GM18858 (cell line): ENCODE measurements around the gene DENND1A.

Experiments
- ATAC-seq: cut with Tn5 transposase; IDR thresholded peaks from one replicate; pipeline ENCODE4 v1.9.1; 2021; ENCODE audit not compliant: unreplicated experiment

Gene DENND1A

DNA sequence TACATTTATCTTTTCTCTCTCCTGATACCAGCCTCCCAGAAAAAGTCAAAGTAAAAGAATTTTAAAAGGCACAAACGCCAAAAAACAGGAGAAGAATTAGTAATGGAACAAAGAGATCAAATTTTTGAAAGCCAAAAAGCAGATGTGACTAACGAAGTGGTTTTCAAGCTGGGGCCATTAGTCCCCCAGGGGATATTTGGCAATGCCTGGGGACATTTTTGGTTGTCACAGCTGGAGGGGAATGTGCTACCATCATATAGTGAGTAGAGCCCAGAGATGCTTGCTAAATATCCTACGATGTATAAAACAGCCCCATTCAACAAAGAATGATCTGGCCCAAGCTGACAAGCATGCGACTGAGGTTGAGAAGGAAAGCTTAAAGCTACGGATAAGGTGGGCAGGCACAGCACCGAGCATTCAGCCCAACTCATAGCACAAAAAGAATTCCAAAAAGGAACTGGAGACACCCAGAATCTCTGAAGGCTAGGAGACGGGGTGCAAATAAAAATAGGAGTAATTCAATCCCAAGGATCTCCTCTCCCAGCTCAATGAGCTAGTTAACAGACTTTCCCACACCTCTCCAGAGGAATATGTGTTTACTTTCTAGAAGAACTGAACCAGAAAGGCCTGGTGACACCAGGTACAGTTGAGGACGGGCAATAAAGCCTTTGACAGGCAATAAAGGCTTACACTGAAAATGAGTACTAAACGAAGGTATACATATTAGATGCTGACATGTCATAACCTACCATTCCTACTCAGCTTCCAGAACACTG is 269.0 kb downstream of the DENND1A start:
- no peak for ATAC-seq

DNA sequence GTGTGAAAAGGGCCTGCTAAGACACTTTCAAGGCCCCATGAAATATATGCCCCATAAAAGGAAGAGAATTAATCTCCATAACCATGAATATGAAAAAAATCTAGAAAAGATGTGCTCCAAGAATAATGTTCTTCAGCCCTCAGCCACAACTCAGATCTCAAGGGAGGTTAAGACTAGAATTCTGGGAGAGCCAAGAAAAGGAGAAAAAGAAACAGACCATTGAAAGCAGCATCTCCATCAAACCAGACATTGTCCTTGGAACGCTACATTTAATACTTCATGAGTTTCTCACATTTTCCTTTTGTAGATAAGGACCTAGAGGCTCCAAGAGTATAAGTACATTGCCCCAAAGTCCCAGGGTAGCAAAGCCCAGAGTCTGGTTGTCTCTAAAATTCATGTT is 270.6 kb downstream of the DENND1A start:
- ATAC-seq: no peak

DNA sequence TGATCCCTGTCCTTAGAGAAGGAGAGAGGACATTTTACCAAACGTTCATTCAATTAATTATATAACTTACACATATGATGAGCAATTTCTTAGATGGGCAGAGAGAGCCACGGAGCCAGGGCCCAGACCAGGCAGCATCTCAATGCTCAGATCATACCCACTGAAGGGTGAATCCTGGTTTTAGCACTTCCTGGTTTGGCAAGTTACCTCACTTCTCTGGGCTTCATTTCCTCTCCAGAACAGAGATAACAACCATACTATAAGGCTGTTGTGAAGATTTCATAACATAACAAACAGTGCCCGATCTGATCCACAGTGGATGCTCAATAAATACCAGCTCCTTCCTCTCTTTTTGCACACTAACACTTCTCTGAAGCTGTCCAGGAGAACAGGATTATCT is 271.1 kb downstream of the DENND1A start:
- ATAC-seq: no peak

DNA sequence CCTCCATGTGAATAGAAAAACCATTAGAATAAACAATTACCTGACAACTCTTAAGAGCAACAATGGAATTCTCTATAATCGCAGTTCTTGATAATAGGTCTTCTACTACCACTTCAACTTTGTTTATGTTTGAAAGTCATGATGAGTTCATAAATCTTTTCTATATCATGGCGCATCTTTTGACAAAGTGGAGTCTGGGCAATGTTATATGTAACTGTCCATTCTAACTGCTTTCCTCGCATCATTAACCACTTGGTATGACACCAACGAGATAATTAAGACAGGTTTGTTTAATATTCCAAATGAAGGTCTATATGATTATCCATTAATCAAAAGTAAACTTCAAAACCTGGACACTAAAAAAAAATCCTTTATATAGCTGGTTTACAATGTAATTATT is 272.0 kb downstream of the DENND1A start:
- ATAC-seq: no peak

DNA sequence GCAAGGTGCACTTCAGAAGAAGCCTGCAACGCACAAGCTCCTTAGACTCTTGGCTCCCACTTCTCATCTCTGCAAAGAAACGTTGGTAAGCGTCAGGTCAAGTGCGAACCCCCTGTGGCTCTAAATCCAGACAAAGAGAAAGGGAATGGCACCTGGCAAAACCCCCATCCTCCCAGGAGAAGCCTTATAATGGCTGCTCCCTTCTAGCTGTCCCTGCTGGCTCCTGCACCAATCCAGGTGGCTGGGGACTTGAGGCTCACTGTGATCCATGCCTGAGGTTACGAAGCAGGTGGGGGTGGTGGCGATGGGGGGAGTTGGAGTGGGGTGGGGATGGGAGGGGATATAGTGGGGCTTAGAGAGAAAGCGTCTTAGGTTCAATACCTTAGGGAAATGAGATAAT is 272.8 kb downstream of the DENND1A start:
- no peak for ATAC-seq

DNA sequence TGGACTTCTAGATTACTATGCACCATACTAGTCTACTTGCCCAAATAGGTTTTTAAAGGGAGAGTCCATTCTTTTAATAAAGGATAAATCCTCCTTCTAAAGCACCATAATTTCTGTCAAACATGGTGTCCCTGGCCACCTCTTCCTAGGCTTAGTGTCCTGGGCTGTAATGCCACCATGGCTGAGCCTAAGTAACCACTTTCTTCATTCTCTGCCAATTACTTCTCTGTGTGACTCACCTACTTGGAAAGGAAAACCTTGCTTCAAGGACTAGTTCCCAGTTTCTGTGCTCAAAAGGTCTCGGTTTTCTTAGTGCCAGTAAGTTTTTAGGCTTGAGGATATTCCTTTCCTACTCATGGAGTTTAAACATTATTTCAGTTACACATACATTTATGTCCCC is 273.4 kb downstream of the DENND1A start:
- no peak for ATAC-seq

DNA sequence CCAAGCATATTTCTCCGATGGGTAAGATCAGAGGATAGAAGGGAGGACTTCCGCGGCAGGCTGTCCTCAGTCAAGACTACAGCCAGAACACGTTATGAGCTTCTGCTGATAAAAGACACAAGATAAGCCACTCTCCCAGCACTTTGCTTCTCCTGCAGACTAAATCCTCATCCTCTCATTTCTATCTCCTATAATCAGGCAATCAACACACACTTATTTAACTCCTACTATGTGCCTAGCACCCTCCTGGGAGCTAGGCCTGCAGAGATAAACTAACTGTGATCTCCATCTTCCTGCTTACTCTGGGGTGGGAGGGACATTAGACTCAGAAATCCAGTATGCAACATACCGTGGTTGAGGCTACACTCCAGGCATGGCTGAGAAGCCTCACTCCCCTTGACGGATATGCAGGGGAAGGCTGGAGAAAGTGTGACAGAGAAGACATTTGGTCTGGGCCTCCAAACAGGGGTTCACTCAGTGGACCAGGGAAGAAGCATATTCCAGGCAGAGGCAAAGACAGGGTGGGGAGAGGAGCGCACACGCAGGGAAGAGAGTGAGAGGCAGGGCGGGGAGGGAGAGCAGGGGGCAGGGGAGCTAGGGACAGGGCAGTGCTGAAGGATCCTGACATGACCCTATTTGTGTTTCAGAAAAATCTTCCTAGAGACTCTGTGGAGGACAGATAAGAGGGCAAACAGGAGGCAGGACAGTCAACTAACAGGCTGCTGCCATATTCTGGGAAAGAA is 274.1 kb downstream of the DENND1A start:
- no peak for ATAC-seq

DNA sequence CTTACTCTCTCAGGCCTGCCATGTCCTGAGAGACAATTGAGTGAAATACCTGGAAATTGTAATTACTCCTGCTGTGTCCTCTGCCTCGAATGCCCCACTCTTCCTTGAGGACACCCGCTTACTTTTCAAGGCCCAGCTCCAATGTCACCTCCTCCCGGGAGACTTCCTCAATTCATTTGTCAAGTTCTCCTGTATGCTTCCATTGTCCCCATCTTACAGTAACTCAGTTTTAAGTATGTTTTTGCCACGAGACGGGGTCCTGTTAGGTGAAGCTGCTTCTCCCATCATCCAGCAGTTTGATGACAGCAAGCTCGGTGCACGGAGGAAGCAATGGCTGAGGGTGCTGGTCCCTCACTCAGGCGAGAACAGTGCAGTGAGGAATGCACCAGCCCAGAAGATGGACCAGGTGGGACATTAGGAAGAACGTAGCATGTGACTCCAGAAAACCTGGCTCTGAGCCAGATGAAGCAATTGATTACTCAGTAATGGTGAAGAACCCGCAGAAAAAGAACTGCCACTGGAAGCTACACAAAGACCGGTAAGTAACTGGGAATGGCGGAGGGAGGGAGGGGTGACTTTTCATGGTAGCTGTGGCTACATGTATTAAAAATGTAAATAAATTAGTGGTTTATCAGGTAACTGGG is 274.8 kb downstream of the DENND1A start:
- no peak for ATAC-seq

DNA sequence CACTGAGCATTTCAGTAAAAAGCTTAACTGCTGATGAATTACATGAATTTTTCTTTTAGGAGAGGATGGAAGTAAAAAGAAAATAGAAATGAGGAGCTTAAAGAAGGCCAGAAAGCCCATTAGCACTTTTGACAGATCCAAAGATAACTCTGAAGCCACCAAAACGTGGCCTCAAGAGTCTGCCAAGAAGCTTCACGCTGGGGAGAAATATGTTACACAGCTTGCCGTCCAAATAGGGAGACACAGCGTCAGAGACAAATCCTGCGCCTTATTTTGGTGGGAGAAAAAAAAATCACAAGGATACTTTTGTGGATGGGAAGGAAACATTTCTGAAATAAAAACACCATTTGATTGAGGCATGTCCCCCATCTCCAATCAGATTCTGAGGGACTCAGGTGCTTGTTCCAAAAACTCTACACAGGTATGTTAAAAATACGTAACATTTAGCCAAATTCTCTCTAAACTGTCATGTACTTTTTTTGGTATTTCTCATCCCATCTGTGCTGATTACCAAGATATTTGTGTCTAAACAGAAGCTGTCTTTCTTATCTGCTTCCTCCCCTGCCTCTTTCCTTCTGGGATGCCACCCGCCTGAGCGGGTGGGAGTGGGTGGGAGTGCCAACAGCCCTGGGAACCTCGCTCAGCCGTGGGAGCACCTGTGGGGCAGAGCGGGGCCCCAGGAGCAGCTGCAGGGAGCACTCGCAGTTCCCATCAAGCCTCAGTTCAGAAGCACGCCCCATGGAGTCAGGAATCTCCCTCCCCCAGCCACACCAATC is 275.5 kb downstream of the DENND1A start:
- ATAC-seq: no peak

DNA sequence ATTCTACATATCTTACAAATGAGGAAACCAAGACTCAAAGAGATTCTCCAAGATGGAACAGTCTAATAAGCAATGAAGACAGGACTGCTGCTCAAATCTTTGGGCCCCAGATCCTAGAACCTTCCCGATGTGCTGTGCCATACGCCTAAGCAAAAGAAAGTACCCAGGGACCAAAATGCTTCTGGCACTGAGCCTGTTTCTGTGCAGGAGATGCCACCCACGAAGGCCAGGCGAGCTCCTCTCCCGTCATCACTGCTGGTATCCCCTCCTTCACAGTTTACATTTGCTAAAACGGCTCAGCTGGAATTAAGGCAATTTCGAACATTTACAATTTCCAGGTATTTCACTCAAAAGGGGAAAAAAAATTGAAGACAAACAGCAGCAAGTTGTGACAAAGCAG is 277.5 kb downstream of the DENND1A start:
- ATAC-seq: no peak

DNA sequence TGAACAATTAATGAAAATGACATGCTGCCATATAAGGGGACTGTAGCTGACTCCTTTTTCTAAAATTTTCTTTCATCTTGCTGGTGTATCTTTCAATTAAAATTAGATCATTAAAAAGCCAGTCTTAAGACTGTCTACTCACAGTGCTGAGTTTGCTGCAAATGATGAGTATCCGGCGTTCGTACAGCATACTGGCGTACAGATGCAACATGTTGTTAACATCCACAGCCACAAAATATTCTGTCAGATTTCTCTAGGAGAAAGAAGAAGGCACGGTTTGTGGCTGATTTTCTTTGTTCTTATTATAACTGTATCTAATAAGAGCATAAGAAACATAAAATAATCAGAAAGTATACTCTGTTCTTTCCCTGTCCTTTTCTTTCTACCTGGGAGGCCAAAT is 278.1 kb downstream of the DENND1A start:
- no peak for ATAC-seq

DNA sequence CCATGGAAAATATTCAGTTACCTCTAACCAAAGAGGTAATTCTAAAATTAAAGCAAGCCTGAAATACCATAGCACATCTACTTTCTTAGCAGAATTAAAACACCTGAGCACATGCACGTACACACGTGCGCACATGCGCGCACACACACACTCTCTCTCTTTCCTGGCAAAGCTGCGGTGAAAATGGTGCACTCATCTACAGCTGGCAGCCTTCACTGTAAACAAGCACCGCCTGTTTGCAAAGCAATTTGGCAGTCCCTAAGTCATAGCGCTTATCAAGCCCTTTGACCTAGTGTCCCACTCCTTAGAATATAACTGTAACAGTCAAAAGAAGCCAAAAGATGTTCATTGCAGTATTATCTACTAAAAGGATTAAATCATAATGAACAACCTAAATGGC is 278.7 kb downstream of the DENND1A start:
- ATAC-seq: no peak

DNA sequence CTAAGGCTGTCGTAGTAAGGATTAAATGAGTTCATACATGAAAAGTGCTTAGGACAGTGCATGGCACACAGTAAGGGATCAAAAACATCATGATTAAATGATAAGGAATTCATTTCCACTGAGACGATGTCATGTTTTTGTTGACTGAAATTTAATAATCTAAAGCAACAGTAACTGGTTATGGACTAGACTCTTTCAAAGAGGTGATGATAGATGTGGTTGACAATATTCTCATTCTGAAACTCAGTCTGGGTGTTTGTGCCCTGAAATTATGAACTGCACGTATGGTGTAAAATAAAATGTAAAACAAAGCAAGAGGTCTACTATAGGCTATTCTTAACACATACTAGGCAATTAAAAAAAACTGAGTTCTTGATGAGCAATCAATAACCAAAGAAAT is 280.0 kb downstream of the DENND1A start:
- ATAC-seq: no peak

DNA sequence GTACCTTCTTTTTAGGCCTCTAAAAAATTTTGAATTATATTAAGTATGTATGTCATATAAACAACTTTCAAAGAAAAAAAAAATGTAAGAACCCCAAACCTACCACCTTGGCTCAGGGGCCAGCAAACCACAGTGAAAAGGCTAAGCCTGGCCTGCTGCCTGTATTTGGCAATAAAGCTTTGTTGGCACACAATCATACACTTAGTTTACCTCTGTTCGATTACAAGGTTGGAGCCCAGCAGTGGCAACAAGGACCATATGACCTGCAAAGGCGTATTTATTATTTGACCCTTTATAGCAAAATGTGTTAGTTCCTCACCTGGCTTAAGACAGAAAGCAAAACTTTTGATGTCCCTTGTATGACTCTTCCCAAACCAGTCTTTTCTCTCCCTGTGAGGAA is 282.8 kb downstream of the DENND1A start:
- ATAC-seq: no peak

DNA sequence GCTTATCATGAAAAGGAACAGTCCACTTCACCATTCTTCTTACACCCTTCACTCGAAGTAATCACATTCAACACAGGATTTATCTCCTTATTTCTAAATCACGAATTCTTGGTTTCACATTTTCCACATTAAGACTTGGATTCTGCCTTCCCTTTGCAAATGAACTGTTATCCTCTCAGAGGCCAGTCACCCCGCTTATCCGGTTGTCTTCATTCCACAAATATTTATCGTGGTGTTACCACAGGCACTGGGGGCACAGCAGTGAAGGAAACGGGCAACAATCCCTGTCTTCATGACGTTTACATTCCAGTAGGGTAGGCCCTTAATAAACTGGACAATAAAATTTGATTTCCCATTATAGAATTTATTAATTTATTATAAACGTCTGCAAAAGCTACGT is 284.2 kb downstream of the DENND1A start:
- ATAC-seq: no peak

DNA sequence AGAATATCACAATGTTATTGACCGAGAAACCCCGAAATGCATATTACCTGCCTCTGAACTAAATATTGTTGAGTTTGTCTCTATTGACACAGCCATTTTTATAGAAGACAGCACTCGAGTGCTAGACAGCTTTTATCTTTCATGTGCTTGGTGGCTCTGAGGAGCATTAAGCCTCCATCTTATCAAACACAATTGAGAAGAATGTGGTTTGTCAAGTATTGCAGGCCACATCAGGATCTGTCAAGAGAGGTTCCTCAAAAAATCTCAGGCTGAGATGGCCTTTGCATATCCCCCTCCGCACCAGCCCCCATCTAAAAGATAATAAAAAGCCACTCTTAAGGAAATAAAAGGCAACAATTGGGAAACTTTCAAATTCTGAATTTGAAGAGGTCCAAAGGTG is 284.8 kb downstream of the DENND1A start:
- ATAC-seq: no peak

DNA sequence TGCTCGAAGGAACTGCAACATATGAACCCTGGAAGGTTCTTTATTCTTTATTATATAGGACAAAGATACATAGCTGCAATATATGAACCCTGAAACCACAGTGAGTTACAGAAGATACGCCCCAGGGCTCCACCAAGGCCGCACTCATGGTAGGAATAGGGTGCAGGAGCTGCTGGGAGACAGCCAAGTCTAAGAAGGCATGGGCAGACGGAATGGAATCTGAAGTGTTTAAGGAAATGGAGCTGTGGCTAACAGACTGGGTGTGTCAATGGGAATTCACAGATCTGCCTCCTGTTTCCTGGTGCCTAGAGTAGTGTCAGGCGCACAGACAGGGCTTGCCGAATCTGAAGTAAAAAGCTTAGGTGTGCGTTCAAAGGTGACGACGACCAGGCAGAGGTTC is 286.4 kb downstream of the DENND1A start:
- no peak for ATAC-seq

DNA sequence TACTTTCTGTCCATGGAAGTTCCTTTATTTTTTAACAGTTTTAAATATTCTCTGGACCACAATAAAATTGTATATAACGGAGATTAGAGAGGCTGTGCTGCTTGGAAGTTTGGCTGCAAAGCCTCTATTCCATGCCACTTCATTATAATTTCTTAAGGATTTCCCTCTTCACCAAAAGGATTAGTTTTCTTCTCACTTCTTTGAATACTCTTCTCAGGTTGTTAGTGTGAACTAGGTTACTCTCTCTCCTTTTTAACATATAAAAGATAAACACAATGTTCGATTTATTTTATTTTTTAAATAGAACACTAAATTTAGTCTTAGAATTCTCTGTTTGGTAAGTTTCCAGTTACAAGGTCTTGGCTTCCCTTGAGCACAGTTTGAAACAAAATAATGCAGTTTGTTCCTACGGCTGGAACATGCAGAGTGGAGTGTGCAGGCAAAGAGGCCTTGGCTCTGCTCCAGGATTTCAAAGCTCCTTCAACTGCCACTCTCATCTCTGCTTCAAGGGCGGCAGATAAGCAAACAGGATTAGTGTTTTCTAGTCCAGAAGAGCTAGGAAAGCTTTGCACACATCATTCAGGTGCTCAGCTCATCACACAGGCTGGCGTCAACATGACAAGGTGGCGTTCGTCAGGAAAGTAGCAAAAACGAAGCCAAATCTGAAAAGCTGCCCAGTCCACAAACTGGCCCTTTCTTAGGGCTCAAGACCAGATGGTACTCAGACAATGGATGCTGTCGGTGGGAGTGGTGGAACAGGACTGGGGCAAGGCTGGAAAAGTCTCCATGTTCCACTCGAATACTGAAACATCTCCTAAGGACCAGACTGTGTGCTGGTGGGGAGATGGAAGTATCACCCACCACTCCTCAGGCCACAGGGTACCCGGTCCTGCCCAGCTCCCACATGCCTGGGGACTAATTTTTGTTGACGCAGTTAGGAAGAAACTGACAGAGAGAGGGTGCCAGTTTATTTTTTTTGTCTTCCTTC is 287.3 kb downstream of the DENND1A start:
- ATAC-seq: no peak

DNA sequence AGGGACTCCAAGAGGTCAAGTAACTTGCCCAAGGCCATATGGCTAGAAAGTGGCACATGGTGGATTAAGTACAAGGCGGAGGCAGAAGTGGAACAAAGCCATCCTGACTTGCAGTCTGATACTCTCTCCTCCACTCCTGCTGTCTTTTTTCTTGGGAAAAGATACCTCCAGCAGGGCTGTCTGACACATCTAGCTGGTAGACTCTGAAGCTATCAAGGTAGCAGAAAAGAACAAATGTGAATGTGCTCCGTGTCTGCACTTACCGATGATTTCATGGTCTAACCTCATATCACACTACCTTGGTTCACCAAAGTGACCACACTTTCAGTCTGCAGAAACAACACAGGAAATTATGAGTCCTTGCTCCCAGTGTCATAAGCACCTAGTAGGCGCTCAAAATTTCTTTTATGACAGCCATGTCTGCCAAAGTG is 289.1 kb downstream of the DENND1A start:
- ATAC-seq: no peak

DNA sequence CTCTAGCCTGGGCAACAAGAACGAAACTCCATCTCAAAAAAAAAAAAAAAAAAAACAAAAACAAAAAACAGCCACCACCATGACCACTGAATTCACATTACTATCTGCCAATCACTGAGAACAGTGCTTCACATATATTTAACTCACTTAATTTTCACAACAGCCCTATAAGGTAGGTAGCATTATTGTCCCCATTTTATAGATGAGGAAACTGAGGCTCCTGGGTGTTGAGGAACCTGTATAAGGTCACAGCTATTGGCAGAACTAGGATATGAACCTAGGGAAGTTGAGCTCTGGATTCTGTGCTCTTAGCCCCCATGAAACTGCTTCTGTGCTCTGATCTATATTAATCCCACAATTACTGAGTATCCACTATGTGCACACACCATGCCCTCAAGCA is 290.2 kb downstream of the DENND1A start:
- no peak for ATAC-seq
